Nephron progenitor cell (in vitro differentiated cells): ENCODE results near the gene CLNK.

Source experiments
- DNase-seq: peaks from one replicate; pipeline ENCODE4 v3.0.0; 2021
- H3K27ac Mint-ChIP-seq: 2 replicates; pipeline ENCODE4 v1.8.0; 2021; ENCODE audit warnings: mild to moderate bottlenecking, moderate library complexity, mixed read lengths
- H3K27me3 Mint-ChIP-seq: 2 replicates; pipeline ENCODE4 v1.8.0; 2021; ENCODE audit warnings: mild to moderate bottlenecking, low read depth, mixed read lengths; ENCODE audit not compliant: poor library complexity
- H3K36me3 Mint-ChIP-seq: 2 replicates; pipeline ENCODE4 v1.8.0; 2021; ENCODE audit warnings: low read depth, mixed read lengths
- H3K4me1 Mint-ChIP-seq: 2 replicates; pipeline ENCODE4 v1.8.0; 2021; ENCODE audit warnings: mixed read lengths
- H3K4me3 Mint-ChIP-seq: 2 replicates; pipeline ENCODE4 v1.8.0; 2021; ENCODE audit warnings: mild to moderate bottlenecking, moderate library complexity, mixed read lengths
- H3K9me3 Mint-ChIP-seq: 2 replicates; pipeline ENCODE4 v1.8.0; 2021; ENCODE audit warnings: mild to moderate bottlenecking, moderate library complexity, mixed read lengths
- CTCF ChIP-seq: fragments of 200-600 bp; sonication (generic); IDR thresholded peaks from 2 replicates; pipeline ENCODE4 v1.5.0; 2021; ENCODE audit warnings: antibody characterized with exemption

Gene CLNK

GRCh38 chr4:10504570-10505179 is 179.9 kb downstream of the CLNK start:
- Mint-ChIP-seq H3K4me1 (no peaks in the 10 kb centered on the region), H3K27ac (no peak overlapping the region), H3K27me3 (peaks cover 5% of the 10 kb centered on the region), H3K9me3 (peaks cover 3% of the 10 kb centered on the region), H3K36me3 (no peaks in the 10 kb centered on the region), H3K4me3 (no peak overlapping the region)
- no peak for DNase-seq
- no peak for TF ChIP-seq CTCF

GRCh38 chr4:10502717-10503116 is 181.9 kb downstream of the CLNK start:
- H3K4me3 Mint-ChIP-seq, result no peak overlapping the region
- no peaks in the 10 kb centered on the region for H3K36me3 Mint-ChIP-seq
- no peak overlapping the region for H3K27ac Mint-ChIP-seq

GRCh38 chr4:10500776-10501175 is 183.8 kb downstream of the CLNK start:
- Mint-ChIP-seq H3K27ac (no peak overlapping the region), H3K36me3 (no peaks in the 10 kb centered on the region)
- DNase-seq, result no peak

More at GRCh38 chr4:10502717-10503116, 181.9 kb downstream of the CLNK start:
- TF ChIP-seq CTCF, result no peak
- no peak for DNase-seq
- H3K4me1 Mint-ChIP-seq, result no peaks in the 10 kb centered on the region
- H3K9me3 Mint-ChIP-seq, result peaks cover 3% of the 10 kb centered on the region
- peaks cover 5% of the 10 kb centered on the region for H3K27me3 Mint-ChIP-seq

GRCh38 chr4:10496200-10496599 is 188.4 kb downstream of the CLNK start:
- no peak overlapping the region for H3K27ac Mint-ChIP-seq
- no peak for TF ChIP-seq CTCF
- DNase-seq, result no peak
- no peaks in the 10 kb centered on the region for H3K9me3 Mint-ChIP-seq
- no peak overlapping the region for H3K4me3 Mint-ChIP-seq
- no peaks in the 10 kb centered on the region for H3K36me3 Mint-ChIP-seq
- H3K27me3 Mint-ChIP-seq, result peaks cover 6% of the 10 kb centered on the region
- peaks cover 27% of the 10 kb centered on the region for H3K4me1 Mint-ChIP-seq

More at GRCh38 chr4:10500776-10501175, 183.8 kb downstream of the CLNK start:
- H3K27me3 Mint-ChIP-seq, result peaks cover 5% of the 10 kb centered on the region
- H3K4me1 Mint-ChIP-seq, result peaks cover 12% of the 10 kb centered on the region
- no peak overlapping the region for H3K4me3 Mint-ChIP-seq
- no peak for TF ChIP-seq CTCF
- peaks cover 3% of the 10 kb centered on the region for H3K9me3 Mint-ChIP-seq

- DNase-seq, result no peak
- H3K4me3 Mint-ChIP-seq, result no peak overlapping the region
- H3K4me1 Mint-ChIP-seq, result peaks cover 27% of the 10 kb centered on the region
- H3K27me3 Mint-ChIP-seq, result peaks cover 6% of the 10 kb centered on the region
- no peaks in the 10 kb centered on the region for H3K9me3 Mint-ChIP-seq
- H3K36me3 Mint-ChIP-seq, result no peaks in the 10 kb centered on the region
- H3K27ac Mint-ChIP-seq, result peak overlapping the region; percentile 5
- no peak for TF ChIP-seq CTCF
Observed at GRCh38 chr4:10495651-10496050, 188.9 kb downstream of the CLNK start.

- peak overlapping the region; percentile 94 for H3K27ac Mint-ChIP-seq
- peaks cover 27% of the 10 kb centered on the region for H3K4me1 Mint-ChIP-seq
- peak overlapping the region; percentile 11 for H3K4me3 Mint-ChIP-seq
- no peaks in the 10 kb centered on the region for H3K36me3 Mint-ChIP-seq
- no peak for TF ChIP-seq CTCF
- peaks cover 6% of the 10 kb centered on the region for H3K27me3 Mint-ChIP-seq
- peaks cover 5% of the 10 kb centered on the region for H3K9me3 Mint-ChIP-seq
- DNase-seq, result peak; percentile 4
Observed at GRCh38 chr4:10492464-10492863, 192.1 kb downstream of the CLNK start.
